Activated effector memory CD4-positive, alpha-beta T cell treated with Interleukin-2 at 50 U/mL for 16 hours (primary cell): ENCODE results near the gene OR2H1.
"Not testable (repeated sequence)": the region's sequence is repeated elsewhere in the genome, so short reads cannot be mapped to it uniquely, and the experiment has no call there.

Experiments used
- DNase-seq: peaks from one replicate; pipeline ENCODE4 v3.0.0-alpha.2; 2020

The OR2H1 gene

GRCh38 chr6:29456971-29457370 is at the start of gene OR2H1, which contains the start of gene OR11A1:
Gene OR2H1 (plus strand): TSS chr6:29457155. CDS start chr6:29461770, 4,615 bp downstream.
Gene OR11A1 (minus strand): TSS chr6:29457071. CDS start chr6:29427641, 29,430 bp downstream.
- DNase-seq: no peak

- DNase-seq: no peak
Measured at GRCh38 chr6:29414588-29414987, 42.4 kb upstream of the OR2H1 start, which contains the start of gene OR12D1. Gene OR12D1 (plus strand): TSS chr6:29414928.

GRCh38 chr6:29419516-29419915 is 37.4 kb upstream of the OR2H1 start:
- DNase-seq: no peak

GRCh38 chr6:29424168-29424567 is 32.8 kb upstream of the OR2H1 start:
- DNase-seq: no peak

GRCh38 chr6:29424575-29424974 is 32.4 kb upstream of the OR2H1 start:
- DNase-seq: no peak

- DNase-seq: no peak
Measured at GRCh38 chr6:29425075-29425474, 31.9 kb upstream of the OR2H1 start.

- no peak for DNase-seq
Measured at GRCh38 chr6:29426654-29427053, 30.3 kb upstream of the OR2H1 start.

- DNase-seq: not testable (repeated sequence)
Measured at GRCh38 chr6:29436730-29437129, 20.2 kb upstream of the OR2H1 start.

GRCh38 chr6:29439006-29439405 is 17.9 kb upstream of the OR2H1 start, which contains the start of gene OR10C1:
Gene OR10C1 (plus strand): TSS chr6:29439306. CDS start chr6:29440016, 710 bp downstream.
- DNase-seq: no peak

- DNase-seq: no peak
Measured at GRCh38 chr6:29442719-29443118, 14.2 kb upstream of the OR2H1 start.

GRCh38 chr6:29444031-29444430 is 12.9 kb upstream of the OR2H1 start:
- not testable (repeated sequence) for DNase-seq

GRCh38 chr6:29447670-29448069 is 9.3 kb upstream of the OR2H1 start:
- DNase-seq: no peak

GRCh38 chr6:29451471-29452193 is 5.3 kb upstream of the OR2H1 start:
- no peak for DNase-seq

GRCh38 chr6:29461021-29461814 is 4.3 kb downstream of the OR2H1 start:
- no peak for DNase-seq

GRCh38 chr6:29462022-29462421 is 5.1 kb downstream of the OR2H1 start:
- no peak for DNase-seq

- no peak for DNase-seq
Measured at GRCh38 chr6:29465279-29465678, 8.3 kb downstream of the OR2H1 start.

GRCh38 chr6:29465801-29466200 is 8.8 kb downstream of the OR2H1 start:
- no peak for DNase-seq

- no peak for DNase-seq
Measured at GRCh38 chr6:29466241-29466640, 9.3 kb downstream of the OR2H1 start.

GRCh38 chr6:29474996-29475395 is 18.0 kb downstream of the OR2H1 start:
- DNase-seq: no peak

- DNase-seq: no peak
Measured at GRCh38 chr6:29477923-29478450, 21.0 kb downstream of the OR2H1 start.

- DNase-seq: no peak
Measured at GRCh38 chr6:29478740-29479139, 21.8 kb downstream of the OR2H1 start.

GRCh38 chr6:29479560-29479959 is 22.6 kb downstream of the OR2H1 start:
- DNase-seq: no peak

- no peak for DNase-seq
Measured at GRCh38 chr6:29483186-29483585, 26.2 kb downstream of the OR2H1 start.

GRCh38 chr6:29483735-29484134 is 26.8 kb downstream of the OR2H1 start:
- DNase-seq: no peak
